Natural killer cell (primary cell): ENCODE measurements around the gene EMC8. TPM values are rescaled to one million over a fixed set of nuclear protein-coding genes. Genes with fewer than 3 reads are reported as not detected.

ENCODE experiments used
- ATAC-seq, 3 donors: fragments of 150-1000 bp in 2 of 3; fragments of 200-7000 bp in 1 of 3; cut with Tn5 transposase; 1 replicate in 1 of 3; 2 replicates in 2 of 3; pipeline ENCODE4 v1.10.0; 2021; ENCODE audit warnings: mild to moderate bottlenecking in 2 of 3, moderate library complexity in 2 of 3
- DNase-seq, 2 donors: peaks; one replicate each; pipeline versions ENCODE4 v3.0.0 to v3.0.0-alpha.2; 2013 to 2021; ENCODE audit warnings: mixed read lengths in 1 of 2
- H3K27ac ChIP-seq: one replicate; pipeline ENCODE4 v1.5.1; 2013; ENCODE audit warnings: mild to moderate bottlenecking, low read length
- H3K27me3 ChIP-seq: one replicate; pipeline ENCODE4 v1.6.1; 2013; ENCODE audit warnings: low read length; ENCODE audit not compliant: control insufficient read depth, insufficient read depth
- H3K36me3 ChIP-seq: one replicate; pipeline ENCODE4 v1.6.1; 2013; ENCODE audit warnings: low read length; ENCODE audit not compliant: control insufficient read depth, insufficient read depth
- H3K4me1 ChIP-seq: one replicate; pipeline ENCODE4 v1.6.1; 2013; ENCODE audit warnings: low read length; ENCODE audit not compliant: control insufficient read depth, insufficient read depth
- H3K4me3 ChIP-seq: one replicate; pipeline ENCODE4 v1.5.1; 2013; ENCODE audit warnings: low read length
- H3K9me3 ChIP-seq: one replicate; pipeline ENCODE4 v1.6.1; 2013; ENCODE audit warnings: low read length; ENCODE audit not compliant: control insufficient read depth, insufficient read depth
- H3K27ac Mint-ChIP-seq, 2 donors: one replicate each; pipeline ENCODE4 v1.8.0; 2022; ENCODE audit warnings: mild to moderate bottlenecking in 2 of 2, mixed read lengths in 2 of 2, moderate library complexity in 1 of 2
- H3K27me3 Mint-ChIP-seq, 2 donors: one replicate each; pipeline ENCODE4 v1.8.0; 2022; ENCODE audit warnings: low read depth in 2 of 2, mixed read lengths in 2 of 2
- H3K36me3 Mint-ChIP-seq: one replicate; pipeline ENCODE4 v1.8.0; 2022; ENCODE audit warnings: mixed read lengths
- H3K4me1 Mint-ChIP-seq, 2 donors: one replicate each; pipeline ENCODE4 v1.8.0; 2022; ENCODE audit warnings: mixed read lengths in 2 of 2
- H3K4me3 Mint-ChIP-seq: one replicate; pipeline ENCODE4 v1.8.0; 2022; ENCODE audit warnings: mild to moderate bottlenecking, moderate library complexity, mixed read lengths
- H3K9me3 Mint-ChIP-seq, 2 donors: one replicate each; pipeline ENCODE4 v1.8.0; 2022; ENCODE audit warnings: mixed read lengths in 2 of 2
- WGBS: methylation state at CpG from one replicate; pipeline ENCODE4 v1.1.7; 2013; ENCODE audit warnings: missing lambda C conversion rate; ENCODE audit not compliant: insufficient coverage; 5-methylcytosine and 5-hydroxymethylcytosine counted together
- intact Hi-C: fragments of 100-400 bp; cut with micrococcal nuclease; formaldehyde crosslinking; loops from one replicate; pipeline ENCODE4 v1.14.2; 2022
- total RNA-seq, 4 donors: library from RNA; stranded (reverse); fragments of 120-200 nt in 1 of 4; gene quantifications; one replicate each; pipeline versions ENCODE4 v1.2.3 to v1.2.4, GENCODE V29; 2013 to 2022
- TF ChIP-seq, protein P1 (sequence below): fragments of 200-600 bp; IDR thresholded peaks from one replicate; pipeline ENCODE4 v1.8.0; 2022; ENCODE audit warnings: antibody characterized with exemption

The EMC8 gene
- total RNA-seq, 3 donors from 2014 or later (not counting 1 experiment from before 2014, with no cell fraction given): 21.2 to 26.4 (median 24.1) TPM

DNA sequence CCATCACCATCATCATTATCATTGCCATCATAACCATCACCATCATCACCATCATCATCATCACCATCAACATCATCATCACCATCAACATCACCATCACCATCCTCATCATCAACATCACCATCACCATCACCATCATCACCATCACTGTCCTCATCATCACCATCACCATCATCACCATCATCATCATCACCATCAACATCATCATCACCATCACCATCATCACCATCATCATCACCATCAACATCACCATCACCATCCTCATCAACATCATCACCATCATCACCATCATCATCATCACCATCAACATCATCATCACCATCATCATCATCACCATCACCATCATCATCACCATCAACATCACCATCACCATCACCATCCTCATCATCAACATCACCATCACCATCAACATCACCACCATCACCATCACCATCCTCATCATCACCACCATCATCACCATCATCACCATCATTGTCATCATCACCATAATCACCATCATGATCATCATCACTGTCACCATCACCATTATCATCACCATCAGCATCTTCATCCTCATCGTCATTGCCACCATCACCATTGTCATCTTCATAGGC lies 24.1 kb upstream of the EMC8 start:
- Mint-ChIP-seq H3K9me3 (no peaks in the 10 kb centered on the region), H3K4me1 (peaks cover 0 to 15% of the 10 kb centered on the region in 2 donors), H3K27me3 (no peaks in the 10 kb centered on the region), H3K36me3 (no peaks in the 10 kb centered on the region), H3K27ac (no peak overlapping the region), H3K4me3 (no peak overlapping the region)
- no peak overlapping the region for H3K4me3 ChIP-seq
- H3K27ac ChIP-seq: no peak overlapping the region
- H3K4me1 ChIP-seq: peaks cover 23% of the 10 kb centered on the region
- no peaks in the 10 kb centered on the region for H3K9me3 ChIP-seq
- intact Hi-C loops: loop anchor here (5.0 kb wide), 1 partner anchor 79 kb away; no protein-coding TSS in a partner anchor
- DNase-seq (no peak), ATAC-seq (no peak)
- no peaks in the 10 kb centered on the region for H3K27me3 ChIP-seq
- 100% methylated on average over 1 of the region's 1 CpG for WGBS
- TF ChIP-seq, protein P1, sequence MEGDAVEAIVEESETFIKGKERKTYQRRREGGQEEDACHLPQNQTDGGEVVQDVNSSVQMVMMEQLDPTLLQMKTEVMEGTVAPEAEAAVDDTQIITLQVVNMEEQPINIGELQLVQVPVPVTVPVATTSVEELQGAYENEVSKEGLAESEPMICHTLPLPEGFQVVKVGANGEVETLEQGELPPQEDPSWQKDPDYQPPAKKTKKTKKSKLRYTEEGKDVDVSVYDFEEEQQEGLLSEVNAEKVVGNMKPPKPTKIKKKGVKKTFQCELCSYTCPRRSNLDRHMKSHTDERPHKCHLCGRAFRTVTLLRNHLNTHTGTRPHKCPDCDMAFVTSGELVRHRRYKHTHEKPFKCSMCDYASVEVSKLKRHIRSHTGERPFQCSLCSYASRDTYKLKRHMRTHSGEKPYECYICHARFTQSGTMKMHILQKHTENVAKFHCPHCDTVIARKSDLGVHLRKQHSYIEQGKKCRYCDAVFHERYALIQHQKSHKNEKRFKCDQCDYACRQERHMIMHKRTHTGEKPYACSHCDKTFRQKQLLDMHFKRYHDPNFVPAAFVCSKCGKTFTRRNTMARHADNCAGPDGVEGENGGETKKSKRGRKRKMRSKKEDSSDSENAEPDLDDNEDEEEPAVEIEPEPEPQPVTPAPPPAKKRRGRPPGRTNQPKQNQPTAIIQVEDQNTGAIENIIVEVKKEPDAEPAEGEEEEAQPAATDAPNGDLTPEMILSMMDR: no peak
- H3K36me3 ChIP-seq: no peaks in the 10 kb centered on the region

DNA sequence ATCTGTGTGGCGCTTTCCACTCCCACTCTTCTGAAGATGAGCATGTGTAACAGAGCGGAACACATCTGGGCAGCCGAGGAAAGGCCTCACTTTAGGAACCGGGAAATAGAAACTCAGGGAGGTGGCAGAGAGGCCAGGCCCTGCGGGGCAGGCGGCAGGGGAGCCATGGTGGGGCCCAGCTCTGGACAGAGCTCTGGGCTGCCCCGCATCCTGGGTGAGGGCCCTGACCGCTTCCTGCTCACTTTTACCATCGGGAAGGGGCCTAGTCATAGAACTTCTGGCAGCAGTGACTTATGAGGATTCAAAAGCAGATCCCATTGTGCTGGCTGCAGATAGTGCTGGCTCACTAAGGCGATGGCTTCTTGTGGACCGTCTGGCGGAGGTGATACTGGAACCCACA lies 22.8 kb upstream of the EMC8 start:
- no peak overlapping the region for H3K27ac ChIP-seq
- 94% methylated on average over 12 of the region's 12 CpGs for WGBS
- TF ChIP-seq, protein P1: no peak
- Mint-ChIP-seq H3K36me3 (no peaks in the 10 kb centered on the region), H3K27ac (no peak overlapping the region), H3K4me1 (peaks cover 0 to 15% of the 10 kb centered on the region in 2 donors), H3K9me3 (no peaks in the 10 kb centered on the region), H3K4me3 (no peak overlapping the region), H3K27me3 (peaks cover 0 to 6% of the 10 kb centered on the region in 2 donors)
- peaks cover 23% of the 10 kb centered on the region for H3K4me1 ChIP-seq
- H3K4me3 ChIP-seq: no peak overlapping the region
- H3K9me3 ChIP-seq: no peaks in the 10 kb centered on the region
- intact Hi-C loops: loop anchor here (5.0 kb wide), 1 partner anchor 80 kb away; no protein-coding TSS in a partner anchor
- ATAC-seq (no peak), DNase-seq (no peak)
- no peaks in the 10 kb centered on the region for H3K27me3 ChIP-seq
- no peaks in the 10 kb centered on the region for H3K36me3 ChIP-seq

DNA sequence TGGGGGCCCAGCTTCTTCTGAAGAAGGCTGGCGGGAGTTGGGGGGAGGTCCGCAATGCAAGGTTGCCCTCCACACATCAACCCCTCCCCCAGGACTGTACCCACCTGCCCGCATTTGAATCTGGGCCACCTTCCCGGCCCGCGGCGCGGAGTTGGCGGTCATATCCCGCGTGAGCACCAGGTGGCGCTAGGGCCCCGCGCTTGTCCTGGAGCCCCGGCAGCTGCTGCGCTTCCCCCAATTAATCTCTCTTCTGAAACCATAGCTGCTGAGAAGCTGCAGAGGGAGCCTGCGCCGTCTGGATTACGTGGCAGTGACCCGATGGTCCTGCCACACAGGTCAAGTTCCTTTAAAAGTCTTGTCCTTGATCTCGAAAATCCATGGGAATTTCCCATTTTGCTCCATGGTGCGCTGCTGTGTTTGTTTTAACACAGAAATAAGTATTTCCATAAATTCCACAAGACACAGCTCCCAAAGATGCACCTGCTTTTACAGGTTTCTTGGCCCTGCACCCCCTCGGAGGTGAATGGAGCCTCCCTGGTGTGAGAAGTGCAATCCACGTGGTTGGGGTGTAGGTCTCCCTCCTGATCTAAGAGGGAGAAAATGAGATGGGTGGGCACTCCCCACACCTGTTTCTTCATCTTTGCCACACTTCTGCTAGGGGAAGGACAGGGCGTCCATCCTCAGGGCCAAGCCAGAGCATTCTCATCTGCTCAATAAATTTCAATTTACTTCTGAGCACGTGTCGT lies 22.2 kb upstream of the EMC8 start:
- H3K36me3 Mint-ChIP-seq: no peaks in the 10 kb centered on the region
- H3K36me3 ChIP-seq: no peaks in the 10 kb centered on the region
- TF ChIP-seq, protein P1: peak; percentile 99
- peak; percentile 91 to 96 (median 93) for ATAC-seq
- H3K9me3 ChIP-seq: no peaks in the 10 kb centered on the region
- H3K4me3 Mint-ChIP-seq: no peak overlapping the region
- peaks cover 0 to 15% of the 10 kb centered on the region in 2 donors for H3K4me1 Mint-ChIP-seq
- no peak overlapping the region for H3K27ac ChIP-seq
- peaks cover 0 to 7% of the 10 kb centered on the region in 2 donors for H3K27me3 Mint-ChIP-seq
- H3K4me3 ChIP-seq: no peak overlapping the region
- DNase-seq: peak; percentile 85
- H3K27me3 ChIP-seq: no peaks in the 10 kb centered on the region
- H3K27ac Mint-ChIP-seq: no peak overlapping the region
- intact Hi-C loops: loop anchor here (1.0 to 5.0 kb wide), 4 partner anchors 81 to 699 kb away; no protein-coding TSS in a partner anchor
- H3K9me3 Mint-ChIP-seq: no peaks in the 10 kb centered on the region
- WGBS: 19% methylated on average over 26 of the region's 27 CpGs
- peaks cover 23% of the 10 kb centered on the region for H3K4me1 ChIP-seq
